CD14-positive monocyte (primary cell): Measurements from ENCODE around the gene MAN2B2. TPM values are rescaled to one million over a fixed set of nuclear protein-coding genes. Genes with fewer than 3 reads are reported as not detected.

Experiments used
- DNase-seq, 3 donors: peaks; one replicate each; pipeline ENCODE4 v3.0.0-alpha.2; 2011 to 2022
- H2AFZ ChIP-seq: 2 replicates; pipeline ENCODE4 v1.6.0; 2012; ENCODE audit warnings: mild to moderate bottlenecking, low read depth, low read length, inconsistent platforms; ENCODE audit not compliant: insufficient read depth, poor library complexity, severe bottlenecking
- H3K27ac ChIP-seq, 2 donors: 1 replicate in 1 of 2; 2 replicates in 1 of 2; pipeline ENCODE4 v1.5.1; 2012 to 2013; ENCODE audit warnings: low read length in 2 of 2, control low read depth in 1 of 2, inconsistent platforms in 1 of 2, low read depth in 1 of 2, mild to moderate bottlenecking in 1 of 2
- H3K27me3 ChIP-seq, 2 donors: one replicate each; pipeline versions ENCODE4 v1.6.0 to v1.6.1; 2011 to 2013; ENCODE audit warnings: low read length in 2 of 2; ENCODE audit not compliant: control insufficient read depth in 2 of 2, insufficient read depth in 2 of 2
- H3K36me3 ChIP-seq, 2 donors: replicated peaks in 1 of 2; 1 replicate in 1 of 2; 2 replicates in 1 of 2; pipeline versions ENCODE4 v1.5.1 to v1.6.1; 2012 to 2013; ENCODE audit warnings: low read length in 2 of 2, control low read depth in 1 of 2, inconsistent platforms in 1 of 2, mild to moderate bottlenecking in 1 of 2; ENCODE audit not compliant: insufficient read depth in 2 of 2, control insufficient read depth in 1 of 2
- H3K4me1 ChIP-seq, 2 donors: 1 replicate in 1 of 2; 2 replicates in 1 of 2; pipeline versions ENCODE4 v1.5.1 to v1.6.1; 2012 to 2013; ENCODE audit warnings: low read length in 2 of 2, control low read depth in 1 of 2, inconsistent platforms in 1 of 2, mild to moderate bottlenecking in 1 of 2, moderate library complexity in 1 of 2; ENCODE audit not compliant: insufficient read depth in 2 of 2, control insufficient read depth in 1 of 2
- H3K4me2 ChIP-seq: replicated peaks from 2 replicates; pipeline ENCODE3; 2012; ENCODE audit warnings: low read length, moderate library complexity, mild to moderate bottlenecking; ENCODE audit not compliant: poor library complexity, severe bottlenecking; ENCODE audit errors: extremely low read depth
- H3K4me3 ChIP-seq, 3 experiments: fragments of 200-600 bp in 1 of 3; sonication (generic) in 1 of 3; replicated peaks in 1 of 3; 1 replicate in 2 of 3; 2 replicates in 1 of 3; pipeline ENCODE4 v1.5.1; 2011 to 2013; ENCODE audit warnings: low read length in 3 of 3, mild to moderate bottlenecking in 3 of 3, control low read depth in 2 of 3, low read depth in 2 of 3, inconsistent platforms in 1 of 3, moderate library complexity in 1 of 3
- H3K79me2 ChIP-seq: 2 replicates; pipeline ENCODE4 v1.6.0; 2012; ENCODE audit warnings: mild to moderate bottlenecking, control low read depth, inconsistent platforms, low read length, moderate library complexity; ENCODE audit not compliant: insufficient read depth
- H3K9ac ChIP-seq: 2 replicates; pipeline ENCODE4 v1.6.0; 2017; ENCODE audit warnings: low read length, mild to moderate bottlenecking; ENCODE audit not compliant: insufficient read depth, poor library complexity, severe bottlenecking
- H3K9me3 ChIP-seq, 2 donors: replicated peaks in 1 of 2; 1 replicate in 1 of 2; 2 replicates in 1 of 2; pipeline versions ENCODE4 v1.5.1 to v1.6.1; 2012 to 2013; ENCODE audit warnings: low read length in 2 of 2, control low read depth in 1 of 2; ENCODE audit not compliant: control insufficient read depth in 1 of 2, insufficient read depth in 1 of 2
- H4K20me1 ChIP-seq: 2 replicates; pipeline ENCODE4 v1.6.0; 2012; ENCODE audit warnings: mild to moderate bottlenecking, low read length, control low read depth, moderate library complexity; ENCODE audit not compliant: insufficient read depth
- H3K27ac Mint-ChIP-seq, 7 donors: one replicate each; pipeline ENCODE4 v1.8.0; 2020; ENCODE audit warnings: mild to moderate bottlenecking in 7 of 7, mixed read lengths in 7 of 7, moderate library complexity in 6 of 7, inconsistent platforms in 2 of 7
- H3K27me3 Mint-ChIP-seq, 3 donors: one replicate each; pipeline ENCODE4 v1.8.0; 2021 to 2022; ENCODE audit warnings: low read depth in 3 of 3, mild to moderate bottlenecking in 3 of 3, mixed read lengths in 3 of 3, moderate library complexity in 3 of 3, inconsistent platforms in 1 of 3
- H3K36me3 Mint-ChIP-seq, 2 donors: one replicate each; pipeline ENCODE4 v1.8.0; 2020; ENCODE audit warnings: mixed read lengths in 2 of 2, inconsistent platforms in 1 of 2, mild to moderate bottlenecking in 1 of 2
- H3K4me1 Mint-ChIP-seq: one replicate; pipeline ENCODE4 v1.8.0; 2020; ENCODE audit warnings: mild to moderate bottlenecking, mixed read lengths
- H3K4me3 Mint-ChIP-seq, 2 donors: one replicate each; pipeline ENCODE4 v1.8.0; 2020; ENCODE audit warnings: mild to moderate bottlenecking in 2 of 2, mixed read lengths in 2 of 2, moderate library complexity in 1 of 2
- H3K9me3 Mint-ChIP-seq, 7 donors: one replicate each; pipeline ENCODE4 v1.8.0; 2020 to 2022; ENCODE audit warnings: mixed read lengths in 7 of 7, mild to moderate bottlenecking in 6 of 7, moderate library complexity in 6 of 7, inconsistent platforms in 2 of 7
- CTCF ChIP-seq: fragments of 200-600 bp; IDR thresholded peaks from one replicate; pipeline ENCODE4 v1.8.0; 2022; ENCODE audit warnings: antibody characterized with exemption, mild to moderate bottlenecking
- WGBS: methylation state at CpG from one replicate; pipeline ENCODE4 v1.1.5; 2013; ENCODE audit warnings: missing lambda C conversion rate; ENCODE audit not compliant: insufficient coverage; 5-methylcytosine and 5-hydroxymethylcytosine counted together
- intact Hi-C, 2 donors: fragments of 100-400 bp; cut with micrococcal nuclease; formaldehyde crosslinking; loops; one replicate each; pipeline versions ENCODE4 v1.15.0 to v1.15.1; 2023
- polyA plus RNA-seq, 3 donors: library from polyadenylated mRNA; depleted of rRNA in 1 of 3; unstranded in 2 of 3; stranded (reverse) in 1 of 3; fragments of 300-500 nt in 2 of 3; fragments of >200 nt in 1 of 3; fragmentation: Illumina TruSeq in 2 of 3; gene quantifications; 1 replicate in 2 of 3; 2 replicates in 1 of 3; pipeline ENCODE4 v1.2.3, GENCODE V29; 2012 to 2021

The MAN2B2 gene
- polyA plus RNA-seq, 3 donors, result 9.6 to 28.4 (median 10.6) TPM

GRCh38 chr4:6641164-6641970 is 66.4 kb downstream of the MAN2B2 start:
- H3K9me3 Mint-ChIP-seq, result peaks cover 2 to 10% (median 8%) of the 10 kb centered on the region in 7 donors
- peak overlapping the region; percentile 84 for H3K4me2 ChIP-seq
- H2AFZ ChIP-seq, result peak overlapping the region; percentile 88
- TF ChIP-seq CTCF, result no peak
- peaks cover 24% of the 10 kb centered on the region for H4K20me1 ChIP-seq
- peak overlapping the region; percentile 91 for H3K9ac ChIP-seq
- H3K4me3 ChIP-seq, result peak overlapping the region; percentile 89 to 97 (median 89)
- H3K27me3 Mint-ChIP-seq, result peaks cover 0 to 2% (median 0%) of the 10 kb centered on the region in 3 donors
- intact Hi-C loops, result loop anchor here (2.0 to 5.0 kb wide), 3 partner anchors 36 to 76 kb away; partner anchors contain the start of gene BLOC1S4 (in 2 of the 2)
- peak overlapping the region; percentile 99 to 100 for H3K4me3 Mint-ChIP-seq
- peak overlapping the region; percentile 96 to 100 (median 99) for H3K27ac Mint-ChIP-seq
- H3K36me3 Mint-ChIP-seq, result peaks cover 18 to 23% of the 10 kb centered on the region in 2 donors
- peaks cover 21% of the 10 kb centered on the region for H3K79me2 ChIP-seq
- H3K9me3 ChIP-seq, result no peaks in the 10 kb centered on the region
- DNase-seq, result peak; percentile 20 to 51 (median 34)
- H3K4me1 Mint-ChIP-seq, result peaks cover 24% of the 10 kb centered on the region
- 1% methylated on average over 42 of the region's 50 CpGs for WGBS
- peaks cover 16 to 17% of the 10 kb centered on the region in 2 donors for H3K36me3 ChIP-seq
- peak overlapping the region; percentile 96 to 99 for H3K27ac ChIP-seq
- H3K27me3 ChIP-seq, result no peaks in the 10 kb centered on the region
- H3K4me1 ChIP-seq, result peaks cover 20 to 29% of the 10 kb centered on the region in 2 donors

- Mint-ChIP-seq H3K27ac (peak overlapping the region; percentile 26 to 100 (median 98)), H3K27me3 (peaks cover 0 to 2% (median 0%) of the 10 kb centered on the region in 3 donors), H3K4me1 (peaks cover 24% of the 10 kb centered on the region), H3K4me3 (peak overlapping the region; percentile 99 to 100), H3K9me3 (peaks cover 2 to 10% (median 8%) of the 10 kb centered on the region in 7 donors), H3K36me3 (peaks cover 18 to 23% of the 10 kb centered on the region in 2 donors)
- Histone ChIP-seq H3K4me3 (peak overlapping the region; percentile 89 to 97 (median 89)), H2AFZ (no peak overlapping the region), H3K9me3 (no peaks in the 10 kb centered on the region), H3K4me2 (peak overlapping the region; percentile 84), H4K20me1 (peaks cover 24% of the 10 kb centered on the region), H3K4me1 (peaks cover 20 to 29% of the 10 kb centered on the region in 2 donors), H3K9ac (peak overlapping the region; percentile 91), H3K36me3 (peaks cover 16 to 17% of the 10 kb centered on the region in 2 donors), H3K79me2 (peaks cover 21% of the 10 kb centered on the region), H3K27ac (peak overlapping the region in 1 of 2 donors; percentile 96), H3K27me3 (no peaks in the 10 kb centered on the region)
- DNase-seq, result no peak
- intact Hi-C loops, result loop anchor here (2.0 to 5.0 kb wide), 3 partner anchors 35 to 75 kb away; partner anchors contain the start of gene BLOC1S4 (in 2 of the 2)
- WGBS, result 68% methylated on average over 5 of the region's 5 CpGs
- TF ChIP-seq CTCF, result no peak
Measured at GRCh38 chr4:6641971-6642320, 67.0 kb downstream of the MAN2B2 start.
